ENCODE data around the gene TNFRSF19.

DNA sequence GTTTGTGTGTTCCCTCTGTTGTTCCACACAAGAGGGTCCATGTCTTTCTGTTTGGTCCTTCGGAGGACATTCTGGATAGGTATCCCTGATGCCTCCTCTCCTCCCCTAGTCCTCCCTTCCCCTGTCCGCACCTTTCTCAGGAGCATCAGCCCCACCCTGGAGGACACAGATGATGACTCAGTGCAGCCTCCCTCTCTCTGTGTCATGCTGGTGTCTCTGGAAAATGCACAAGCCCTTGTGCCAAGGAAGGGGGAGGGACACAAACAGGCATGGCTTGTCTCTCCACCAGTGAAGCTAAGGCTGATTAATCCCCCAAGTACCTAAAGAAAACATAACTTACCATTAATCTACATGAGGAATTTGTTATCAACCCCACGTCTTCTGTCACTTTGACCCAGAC lies 16.2 kb upstream of the TNFRSF19 start:
- TF ChIP-seq EZH2 (IDR thresholded peaks at IDR 0.05; ENCODE audit: borderline replicate concordance), result no peak
- TF ChIP-seq, protein P1, sequence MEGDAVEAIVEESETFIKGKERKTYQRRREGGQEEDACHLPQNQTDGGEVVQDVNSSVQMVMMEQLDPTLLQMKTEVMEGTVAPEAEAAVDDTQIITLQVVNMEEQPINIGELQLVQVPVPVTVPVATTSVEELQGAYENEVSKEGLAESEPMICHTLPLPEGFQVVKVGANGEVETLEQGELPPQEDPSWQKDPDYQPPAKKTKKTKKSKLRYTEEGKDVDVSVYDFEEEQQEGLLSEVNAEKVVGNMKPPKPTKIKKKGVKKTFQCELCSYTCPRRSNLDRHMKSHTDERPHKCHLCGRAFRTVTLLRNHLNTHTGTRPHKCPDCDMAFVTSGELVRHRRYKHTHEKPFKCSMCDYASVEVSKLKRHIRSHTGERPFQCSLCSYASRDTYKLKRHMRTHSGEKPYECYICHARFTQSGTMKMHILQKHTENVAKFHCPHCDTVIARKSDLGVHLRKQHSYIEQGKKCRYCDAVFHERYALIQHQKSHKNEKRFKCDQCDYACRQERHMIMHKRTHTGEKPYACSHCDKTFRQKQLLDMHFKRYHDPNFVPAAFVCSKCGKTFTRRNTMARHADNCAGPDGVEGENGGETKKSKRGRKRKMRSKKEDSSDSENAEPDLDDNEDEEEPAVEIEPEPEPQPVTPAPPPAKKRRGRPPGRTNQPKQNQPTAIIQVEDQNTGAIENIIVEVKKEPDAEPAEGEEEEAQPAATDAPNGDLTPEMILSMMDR (IDR thresholded peaks at IDR 0.05; ENCODE audit: poor library complexity), result no peak
